Peyer's patch (tissue), 4 donors: ENCODE data around the gene ITPRID1. TPM values are rescaled to one million over a fixed set of nuclear protein-coding genes. Genes with fewer than 3 reads are reported as not detected.
"Not testable (repeated sequence)": the region's sequence is repeated elsewhere in the genome, so short reads cannot be mapped to it uniquely, and the experiment has no call there.

Experiments
- DNase-seq, 3 donors: peaks; one replicate each; pipeline ENCODE4 v3.0.0-alpha.2; 2017 to 2019
- H3K27ac ChIP-seq, 4 donors: fragments of 200-600 bp; sonication (generic); one replicate each; pipeline ENCODE4 v1.5.1; 2016 to 2019
- H3K27me3 ChIP-seq, 2 donors: fragments of 200-600 bp; sonication (generic); one replicate each; pipeline ENCODE4 v1.5.1; 2019
- H3K36me3 ChIP-seq, 3 donors: fragments of 200-600 bp; sonication (generic); one replicate each; pipeline ENCODE4 v1.5.1; 2016 to 2019
- H3K4me1 ChIP-seq, 4 donors: fragments of 200-600 bp; sonication (generic); one replicate each; pipeline ENCODE4 v1.5.1; 2016 to 2019
- H3K4me3 ChIP-seq, 4 donors: fragments of 200-600 bp; sonication (generic); 1 replicate in 3 of 4; 2 replicates in 1 of 4; pipeline ENCODE4 v1.5.1; 2016 to 2019; ENCODE audit warnings: mild to moderate bottlenecking in 1 of 4
- H3K9me3 ChIP-seq, 4 donors: fragments of 200-600 bp; sonication (generic); one replicate each; pipeline ENCODE4 v1.5.1; 2016 to 2019; ENCODE audit warnings: mild to moderate bottlenecking in 1 of 4
- POLR2A ChIP-seq, 2 donors: fragments of 450-650 bp; IDR thresholded peaks; one replicate each; pipeline ENCODE4 v1.5.1; 2017; ENCODE audit warnings: antibody characterized with exemption in 2 of 2, mild to moderate bottlenecking in 2 of 2, moderate library complexity in 2 of 2
- total RNA-seq, 4 donors: library from RNA; depleted of rRNA; stranded (reverse); fragments of >200 nt; gene quantifications; one replicate each; pipeline ENCODE4 v1.1.0, GENCODE V29; 2016
- TF ChIP-seq, protein P1 (sequence below), 6 experiments: fragments of 450-650 bp in 4 of 6; fragments of 200-600 bp in 2 of 6; sonication (generic) in 1 of 6; IDR thresholded peaks; one replicate each; pipeline ENCODE4 v1.5.1; 2017 to 2019; ENCODE audit warnings: antibody characterized with exemption in 6 of 6, mild to moderate bottlenecking in 3 of 6, moderate library complexity in 1 of 6

The ITPRID1 gene
- total RNA-seq, 4 donors from 2014 or later = 1.2 to 7.4 (median 4.7) TPM

DNA sequence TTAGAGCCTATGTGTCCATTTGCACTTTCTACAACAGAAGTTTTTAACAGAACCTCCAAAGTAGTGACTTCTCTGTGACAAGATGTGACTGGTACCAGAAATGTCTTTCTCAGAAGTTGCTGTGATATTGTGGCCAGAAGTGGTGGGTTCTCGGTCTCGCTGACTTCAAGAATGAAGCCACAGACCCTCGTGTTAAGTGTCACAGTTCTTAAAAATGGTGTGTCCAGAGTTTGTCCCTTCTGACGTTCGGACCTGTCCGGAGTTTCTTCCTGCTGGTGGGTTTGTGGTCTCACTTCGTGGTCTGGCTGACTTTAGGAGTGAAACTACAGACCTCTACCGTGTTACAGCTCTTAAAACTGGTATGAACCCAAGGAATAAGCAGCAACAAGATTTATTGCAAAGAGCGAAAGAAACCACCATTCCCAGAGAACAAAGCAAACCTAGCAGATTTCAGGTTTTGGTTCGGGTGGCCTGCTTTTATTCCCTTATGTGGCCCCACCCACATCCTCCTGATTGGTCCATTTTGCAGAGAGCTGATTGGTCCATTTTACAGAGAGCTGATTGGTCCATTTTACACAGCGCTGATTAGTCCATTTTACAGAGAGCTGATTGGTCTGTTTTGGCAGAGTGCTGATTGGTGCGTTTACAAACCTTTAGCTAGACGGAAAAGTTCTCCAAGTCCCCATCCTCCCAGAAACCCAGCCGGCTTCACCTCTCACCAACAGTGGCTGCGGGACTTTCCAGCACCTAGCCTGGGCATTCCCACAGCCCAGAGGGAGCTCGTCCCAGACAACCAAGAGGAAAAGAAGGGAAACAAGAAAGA is 3.0 kb downstream of the ITPRID1 start:
- Histone ChIP-seq H3K36me3 (no peaks in the 10 kb centered on the region), H3K9me3 (no peaks in the 10 kb centered on the region), H3K4me3 (no peak overlapping the region), H3K27ac (no peak overlapping the region), H3K4me1 (no peaks in the 10 kb centered on the region), H3K27me3 (no peaks in the 10 kb centered on the region)
- DNase-seq = no peak
- TF ChIP-seq, protein P1, sequence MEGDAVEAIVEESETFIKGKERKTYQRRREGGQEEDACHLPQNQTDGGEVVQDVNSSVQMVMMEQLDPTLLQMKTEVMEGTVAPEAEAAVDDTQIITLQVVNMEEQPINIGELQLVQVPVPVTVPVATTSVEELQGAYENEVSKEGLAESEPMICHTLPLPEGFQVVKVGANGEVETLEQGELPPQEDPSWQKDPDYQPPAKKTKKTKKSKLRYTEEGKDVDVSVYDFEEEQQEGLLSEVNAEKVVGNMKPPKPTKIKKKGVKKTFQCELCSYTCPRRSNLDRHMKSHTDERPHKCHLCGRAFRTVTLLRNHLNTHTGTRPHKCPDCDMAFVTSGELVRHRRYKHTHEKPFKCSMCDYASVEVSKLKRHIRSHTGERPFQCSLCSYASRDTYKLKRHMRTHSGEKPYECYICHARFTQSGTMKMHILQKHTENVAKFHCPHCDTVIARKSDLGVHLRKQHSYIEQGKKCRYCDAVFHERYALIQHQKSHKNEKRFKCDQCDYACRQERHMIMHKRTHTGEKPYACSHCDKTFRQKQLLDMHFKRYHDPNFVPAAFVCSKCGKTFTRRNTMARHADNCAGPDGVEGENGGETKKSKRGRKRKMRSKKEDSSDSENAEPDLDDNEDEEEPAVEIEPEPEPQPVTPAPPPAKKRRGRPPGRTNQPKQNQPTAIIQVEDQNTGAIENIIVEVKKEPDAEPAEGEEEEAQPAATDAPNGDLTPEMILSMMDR (IDR thresholded peaks at IDR 0.05) = no peak
- no peak for TF ChIP-seq POLR2A (IDR thresholded peaks at IDR 0.05)

- DNase-seq = no peak
- Histone ChIP-seq H3K9me3 (no peaks in the 10 kb centered on the region), H3K27me3 (no peaks in the 10 kb centered on the region), H3K4me3 (no peak overlapping the region), H3K27ac (no peak overlapping the region), H3K36me3 (no peaks in the 10 kb centered on the region), H3K4me1 (no peaks in the 10 kb centered on the region)
- TF ChIP-seq, protein P1 (IDR thresholded peaks at IDR 0.05) = no peak
- no peak for TF ChIP-seq POLR2A (IDR thresholded peaks at IDR 0.05)
Observed at GRCh38 chr7:31517513-31517912, 3.6 kb downstream of the ITPRID1 start.

GRCh38 chr7:31518766-31519165 is 4.9 kb downstream of the ITPRID1 start:
- no peak for DNase-seq
- TF ChIP-seq POLR2A (IDR thresholded peaks at IDR 0.05) = no peak
- TF ChIP-seq, protein P1 (IDR thresholded peaks at IDR 0.05) = no peak
- no peaks in the 10 kb centered on the region for H3K27me3 ChIP-seq
- no peak overlapping the region for H3K27ac ChIP-seq
- no peak overlapping the region for H3K4me3 ChIP-seq
- no peaks in the 10 kb centered on the region for H3K9me3 ChIP-seq
- no peaks in the 10 kb centered on the region for H3K36me3 ChIP-seq
- no peaks in the 10 kb centered on the region for H3K4me1 ChIP-seq

DNA sequence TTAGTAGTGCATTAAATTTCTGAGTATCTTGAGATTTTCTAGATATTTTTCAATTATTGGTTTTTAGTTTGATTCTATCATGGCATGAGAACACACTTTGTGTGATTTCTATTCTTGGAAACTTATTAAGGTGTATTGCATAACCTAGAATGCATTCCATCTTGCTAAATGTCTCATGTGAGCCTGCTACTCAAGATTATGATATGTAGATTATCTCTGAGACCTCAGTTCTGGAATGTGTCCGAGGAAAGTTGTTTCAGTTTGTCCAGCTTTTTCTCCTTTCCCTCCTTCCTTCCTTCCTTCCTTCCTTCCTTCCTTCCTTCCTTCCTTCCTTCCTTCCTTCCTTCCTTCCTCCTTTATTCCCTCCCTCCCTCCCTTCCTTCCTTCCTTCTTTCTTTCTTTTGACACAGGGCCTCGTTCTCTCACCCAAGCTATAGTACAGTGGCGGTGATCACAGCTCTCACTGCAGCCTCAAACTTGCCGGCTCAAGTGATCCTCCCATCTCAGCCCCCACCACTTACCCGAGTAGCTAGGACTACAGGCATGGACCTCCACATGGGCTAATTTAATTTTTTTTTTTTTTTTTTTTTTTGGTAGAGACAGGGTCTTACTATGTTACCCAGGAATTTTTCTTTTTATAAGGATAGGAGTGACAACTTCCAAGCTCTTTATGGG is 7.6 kb downstream of the ITPRID1 start:
- no peak for DNase-seq
- TF ChIP-seq, protein P1 (IDR thresholded peaks at IDR 0.05) = no peak
- TF ChIP-seq POLR2A (IDR thresholded peaks at IDR 0.05) = no peak
- Histone ChIP-seq H3K9me3 (no peaks in the 10 kb centered on the region), H3K4me3 (no peak overlapping the region), H3K27me3 (no peaks in the 10 kb centered on the region), H3K27ac (no peak overlapping the region), H3K36me3 (no peaks in the 10 kb centered on the region), H3K4me1 (no peaks in the 10 kb centered on the region)

- no peak for TF ChIP-seq POLR2A (IDR thresholded peaks at IDR 0.05)
- H3K4me3 ChIP-seq = no peak overlapping the region
- peak in 1 of 3 donors; percentile 51 for DNase-seq
- H3K27ac ChIP-seq = peak overlapping the region in 3 of 4 donors; percentile 15 to 59 (median 16)
- no peaks in the 10 kb centered on the region for H3K27me3 ChIP-seq
- no peaks in the 10 kb centered on the region for H3K9me3 ChIP-seq
- no peaks in the 10 kb centered on the region for H3K36me3 ChIP-seq
- no peaks in the 10 kb centered on the region for H3K4me1 ChIP-seq
Observed at GRCh38 chr7:31526864-31527263, 13.0 kb downstream of the ITPRID1 start.

DNA sequence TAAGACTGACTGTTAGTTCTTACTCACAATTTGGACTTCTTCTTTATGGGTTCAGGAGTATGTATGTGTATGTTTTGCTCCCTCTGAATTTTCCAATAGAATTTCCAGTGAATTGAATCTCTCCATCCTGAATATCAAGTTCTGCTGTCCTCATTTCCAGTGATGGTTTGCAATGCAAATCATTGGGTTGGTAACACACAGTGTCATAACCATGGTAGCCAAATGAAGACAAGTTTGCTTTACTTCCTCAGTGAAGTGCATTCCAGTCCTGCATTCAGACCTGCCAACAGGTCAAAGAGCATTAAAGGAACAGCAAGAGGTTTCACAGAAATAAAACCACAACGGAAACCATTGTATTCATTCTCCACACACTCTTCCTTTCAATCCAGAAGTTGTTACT is 15.2 kb downstream of the ITPRID1 start:
- no peak overlapping the region for H3K4me3 ChIP-seq
- H3K4me1 ChIP-seq = no peaks in the 10 kb centered on the region
- H3K27ac ChIP-seq = no peak overlapping the region
- DNase-seq = no peak
- no peaks in the 10 kb centered on the region for H3K27me3 ChIP-seq
- no peak for TF ChIP-seq POLR2A (IDR thresholded peaks at IDR 0.05)
- TF ChIP-seq, protein P1 (IDR thresholded peaks at IDR 0.05) = no peak
- H3K9me3 ChIP-seq = no peaks in the 10 kb centered on the region
- no peaks in the 10 kb centered on the region for H3K36me3 ChIP-seq

DNA sequence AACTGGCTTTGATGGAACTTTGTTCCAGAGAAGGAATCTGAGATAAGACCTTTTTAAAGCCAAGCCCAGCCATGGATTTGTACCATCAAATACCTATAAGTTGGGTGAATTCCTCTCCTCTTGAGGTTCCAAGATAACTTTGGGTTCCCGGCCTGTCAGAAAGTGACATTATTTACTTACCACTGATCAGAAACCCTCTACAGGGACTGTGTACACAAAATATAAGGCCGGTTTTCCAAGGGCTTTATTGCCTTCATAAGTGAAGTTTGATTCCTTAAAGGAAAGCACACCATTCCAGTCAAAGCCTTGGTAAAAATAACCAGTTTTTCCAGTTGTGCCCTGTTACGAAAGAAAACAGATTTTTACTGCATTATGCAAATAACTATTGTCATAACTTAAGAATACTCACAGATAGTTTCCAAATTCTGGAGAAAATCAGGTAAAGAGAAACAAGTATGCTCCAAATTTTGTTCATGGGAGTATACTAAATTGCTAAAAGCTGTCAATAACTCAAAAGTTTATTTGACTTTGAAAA is 26.8 kb downstream of the ITPRID1 start:
- not testable (repeated sequence) for H3K9me3 ChIP-seq, H3K4me1 ChIP-seq, H3K27ac ChIP-seq, DNase-seq, H3K4me3 ChIP-seq, H3K36me3 ChIP-seq, H3K27me3 ChIP-seq
